Ecto neural progenitor cell (in vitro differentiated cells): ENCODE measurements around the gene TTC33.

Source experiments
- DNase-seq: peaks from one replicate; pipeline ENCODE4 v3.0.0-alpha.2; 2018; ENCODE audit warnings: low spot score

TTC33 gene

DNA sequence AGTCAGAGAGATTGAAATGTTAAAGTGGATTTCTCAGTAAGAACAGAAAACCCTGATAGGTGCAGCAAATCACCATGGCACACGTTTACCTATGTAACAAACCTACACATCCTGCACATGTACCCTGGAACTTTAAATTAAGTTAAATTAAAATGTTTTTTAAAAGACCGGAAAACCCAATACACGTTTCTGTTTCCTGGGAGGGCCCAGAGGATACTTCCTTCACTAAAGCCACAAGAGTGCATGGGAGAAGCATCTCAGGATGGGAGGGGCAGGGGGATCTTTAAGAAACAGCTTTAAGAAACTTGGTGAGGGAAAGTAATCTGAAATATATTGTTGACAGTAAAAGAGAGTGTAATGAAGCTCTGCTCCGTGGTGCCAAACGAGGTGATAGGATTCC, 240.8 kb downstream of the TTC33 start:
- no peak for DNase-seq

DNA sequence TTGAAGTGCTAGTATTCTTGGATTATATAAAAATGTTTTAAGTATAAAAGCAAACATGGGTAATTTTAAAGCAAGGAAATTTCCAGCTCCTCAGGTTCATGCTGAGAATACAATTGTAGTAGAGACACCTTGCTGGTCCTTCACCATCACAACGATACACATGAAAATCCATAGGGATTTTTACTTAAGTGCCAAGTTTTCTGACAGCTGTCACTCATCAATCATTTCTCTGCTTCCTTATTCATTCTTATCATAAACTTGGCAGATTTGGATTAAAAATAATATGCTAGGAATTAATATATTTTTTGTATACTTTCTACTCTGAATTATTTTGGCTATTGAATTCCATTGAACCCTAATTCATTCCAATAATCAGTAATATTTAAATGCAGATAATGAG, 244.0 kb downstream of the TTC33 start:
- DNase-seq, result no peak

DNA sequence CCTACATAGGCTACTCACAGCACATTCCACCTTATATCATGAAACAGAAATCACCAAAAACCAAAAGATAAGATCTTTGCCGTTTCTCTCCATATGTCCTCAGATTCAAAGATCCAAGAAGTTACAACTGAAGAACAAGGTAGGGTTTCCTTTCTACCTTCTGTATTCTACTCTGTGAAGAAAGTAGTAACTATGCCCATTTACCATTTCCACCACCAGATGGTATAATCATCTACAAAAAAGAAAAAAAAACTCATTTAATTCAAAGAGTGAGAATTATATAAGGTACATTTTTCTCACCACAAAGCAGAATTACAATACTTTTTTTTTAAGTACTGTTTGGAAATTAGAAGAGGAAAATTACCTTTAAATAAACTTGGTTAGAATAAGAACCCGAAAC, 248.7 kb downstream of the TTC33 start:
- no peak for DNase-seq

DNA sequence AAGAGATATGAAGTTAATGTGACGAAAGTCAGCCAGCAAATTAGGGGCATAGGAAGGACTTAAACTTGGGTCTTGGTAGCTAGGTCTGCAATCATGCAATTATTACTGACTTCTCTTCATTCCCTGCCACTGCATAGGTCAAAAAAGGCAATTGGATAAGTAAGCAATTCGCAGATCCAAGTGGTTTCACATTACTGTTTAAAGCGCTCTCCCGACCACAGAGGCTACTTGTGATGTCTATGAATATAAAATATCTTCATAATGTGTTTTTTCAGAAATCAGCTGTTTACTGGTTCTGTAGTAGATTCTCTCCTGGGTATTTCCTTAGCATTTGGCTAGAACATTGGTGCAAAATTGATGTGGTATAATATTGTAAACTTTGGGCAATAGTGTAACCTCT, 250.7 kb downstream of the TTC33 start:
- DNase-seq, result no peak

DNA sequence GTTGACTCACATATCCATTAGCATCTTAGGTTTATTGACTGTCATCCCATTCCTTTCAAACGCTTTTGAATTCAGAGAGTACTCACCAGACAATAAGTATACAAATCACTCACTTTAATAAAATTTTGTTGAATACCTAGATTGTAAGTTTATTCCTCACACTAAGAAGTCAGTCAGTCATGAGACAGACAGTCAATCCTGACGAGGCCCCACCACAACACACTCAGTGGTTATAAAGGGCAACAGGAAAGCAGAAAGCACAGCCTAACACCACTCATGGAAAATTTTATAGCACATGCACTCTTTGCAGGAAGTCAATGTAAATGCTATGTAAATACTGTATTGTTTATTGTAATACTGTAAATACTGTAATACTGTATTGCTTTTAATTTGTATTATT, 252.3 kb downstream of the TTC33 start:
- no peak for DNase-seq

DNA sequence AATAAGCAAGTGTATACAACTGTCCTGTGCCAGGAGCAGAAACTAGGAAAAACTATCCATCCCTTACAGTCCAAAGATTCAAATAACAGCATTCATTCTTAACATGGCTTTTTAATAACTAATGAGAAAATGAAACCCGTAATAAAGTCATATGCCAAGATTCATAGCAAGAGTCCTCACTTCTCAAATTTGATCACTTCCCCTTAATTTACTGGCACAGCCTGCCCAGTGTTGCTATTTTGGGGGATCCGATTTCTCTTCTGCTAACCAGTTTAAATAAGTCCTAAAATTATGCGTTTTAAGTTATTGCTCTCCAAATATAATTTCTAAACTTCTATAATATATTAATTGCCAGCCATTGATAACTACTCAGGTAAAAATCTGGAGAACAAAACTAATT, 253.0 kb downstream of the TTC33 start:
- no peak for DNase-seq

DNA sequence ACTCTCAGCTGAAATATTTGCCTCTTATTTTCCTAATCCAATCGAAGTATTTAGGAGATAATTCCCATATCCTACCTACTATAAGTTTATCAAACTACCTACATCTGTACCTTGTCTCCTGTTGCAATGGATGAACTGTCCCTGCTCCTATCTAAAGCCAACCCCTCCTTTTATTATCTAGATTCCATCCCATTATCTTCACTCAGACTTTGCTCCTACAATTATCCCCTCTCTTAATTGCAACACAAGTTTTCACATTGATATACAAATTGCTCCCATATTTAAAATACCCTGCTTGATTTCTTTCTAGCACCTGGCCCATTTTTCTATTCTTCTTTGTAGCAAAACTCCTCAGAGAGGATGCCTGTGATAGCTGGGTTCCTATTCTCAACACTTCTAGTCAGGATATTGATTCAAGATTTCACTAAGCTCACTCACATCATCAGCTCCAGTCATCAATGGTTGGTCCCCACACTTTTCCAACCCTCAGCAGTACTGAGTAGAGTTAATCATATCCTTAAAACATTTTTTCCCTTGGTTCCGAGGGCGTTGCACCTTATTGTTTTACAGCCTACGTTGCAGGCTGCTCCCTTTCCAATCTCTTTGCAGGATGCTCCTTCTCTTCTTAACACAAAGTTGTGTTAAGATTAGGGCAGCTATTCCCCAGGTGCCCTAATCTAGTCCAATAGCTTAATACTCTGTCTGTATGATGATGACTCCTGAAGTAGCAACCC, 253.9 kb downstream of the TTC33 start:
- no peak for DNase-seq

DNA sequence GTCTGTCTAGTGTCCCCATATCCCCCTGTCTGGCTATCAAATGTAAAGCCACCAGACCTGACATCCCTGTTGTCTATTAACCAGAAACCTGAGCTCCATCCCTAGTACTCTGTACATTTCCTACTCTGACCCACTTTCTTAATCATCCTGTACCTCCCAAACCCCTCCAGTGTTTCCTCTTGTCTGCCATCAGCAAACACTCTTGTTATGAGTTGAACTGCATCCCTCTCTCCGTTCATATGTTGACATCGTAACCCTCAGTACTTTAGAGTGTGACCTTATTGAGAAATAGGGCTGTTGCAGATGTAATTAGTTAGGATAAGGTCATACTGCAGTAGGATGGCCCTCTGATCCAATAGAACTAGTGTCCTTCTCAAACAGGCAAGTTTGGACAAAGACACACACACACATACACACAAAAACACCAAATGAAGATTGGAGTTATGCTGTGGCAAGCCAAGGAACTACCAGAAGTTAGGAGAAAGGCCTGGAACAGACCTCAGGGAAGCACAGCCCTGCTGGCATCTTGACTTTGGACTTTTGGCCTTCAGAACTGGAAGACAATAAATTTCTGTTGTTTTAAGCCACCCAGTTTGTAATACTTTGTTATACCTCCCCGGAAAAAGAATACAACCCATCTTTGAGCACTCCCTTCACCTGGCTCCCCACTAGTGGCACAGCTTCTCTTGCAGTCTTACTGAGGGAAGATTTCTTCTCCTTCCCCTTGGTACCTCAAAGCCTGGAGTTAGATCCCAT, 256.1 kb downstream of the TTC33 start:
- no peak for DNase-seq

DNA sequence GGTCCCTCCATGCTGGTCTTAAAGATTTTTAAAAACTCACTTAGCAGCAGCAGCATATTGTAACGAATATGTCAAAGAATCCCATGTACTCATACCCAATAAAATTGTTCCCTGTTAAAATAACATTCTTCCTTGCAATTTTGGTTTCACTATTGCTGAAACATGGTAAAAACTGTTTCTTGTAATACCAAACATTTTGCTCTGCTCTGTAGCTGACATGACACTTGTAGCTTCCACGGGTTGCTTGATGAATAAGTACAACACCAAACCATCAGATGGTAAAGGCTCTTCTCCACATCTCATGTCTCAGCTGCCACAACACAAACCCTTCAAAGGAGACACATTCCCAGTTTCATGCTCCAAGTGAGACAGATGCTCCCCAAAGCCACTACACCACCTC, 256.8 kb downstream of the TTC33 start:
- DNase-seq, result no peak

DNA sequence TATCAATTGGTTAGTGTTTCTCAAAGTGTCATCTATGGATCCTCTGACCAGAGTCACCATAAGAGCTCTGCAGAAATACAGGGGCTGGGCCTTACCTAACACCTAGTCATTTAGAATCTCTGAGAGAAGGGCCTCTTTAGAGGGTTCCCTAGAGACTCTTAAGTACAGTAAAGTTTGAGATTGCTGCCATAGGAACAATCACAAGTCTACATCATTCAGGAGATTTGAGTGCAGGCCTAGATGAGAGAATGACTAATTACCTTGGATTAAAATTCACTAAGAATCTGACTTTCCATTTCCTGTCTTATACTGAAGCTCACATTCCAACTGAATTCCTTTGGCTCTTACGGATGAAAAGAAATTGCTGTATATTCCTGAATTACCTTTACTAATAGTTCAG, 258.2 kb downstream of the TTC33 start:
- no peak for DNase-seq

DNA sequence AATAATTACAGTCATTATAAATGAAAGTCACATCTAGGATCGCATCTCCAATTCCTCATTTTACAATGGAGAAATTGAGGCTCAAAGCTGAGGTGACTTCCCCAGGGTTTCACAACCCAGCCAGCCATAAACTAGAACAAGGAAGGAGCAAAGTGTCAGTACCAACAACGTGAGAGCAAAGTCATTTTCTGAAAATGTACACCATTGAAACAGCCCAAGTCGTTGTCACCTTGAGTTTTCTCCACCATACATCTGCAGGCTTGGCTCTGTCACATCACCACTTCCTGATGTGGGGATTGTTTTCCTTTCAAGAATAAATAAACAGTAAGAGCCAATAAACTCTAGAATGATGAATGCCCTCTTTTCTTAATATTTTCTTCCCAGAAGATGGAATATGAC, 260.5 kb downstream of the TTC33 start:
- no peak for DNase-seq

DNA sequence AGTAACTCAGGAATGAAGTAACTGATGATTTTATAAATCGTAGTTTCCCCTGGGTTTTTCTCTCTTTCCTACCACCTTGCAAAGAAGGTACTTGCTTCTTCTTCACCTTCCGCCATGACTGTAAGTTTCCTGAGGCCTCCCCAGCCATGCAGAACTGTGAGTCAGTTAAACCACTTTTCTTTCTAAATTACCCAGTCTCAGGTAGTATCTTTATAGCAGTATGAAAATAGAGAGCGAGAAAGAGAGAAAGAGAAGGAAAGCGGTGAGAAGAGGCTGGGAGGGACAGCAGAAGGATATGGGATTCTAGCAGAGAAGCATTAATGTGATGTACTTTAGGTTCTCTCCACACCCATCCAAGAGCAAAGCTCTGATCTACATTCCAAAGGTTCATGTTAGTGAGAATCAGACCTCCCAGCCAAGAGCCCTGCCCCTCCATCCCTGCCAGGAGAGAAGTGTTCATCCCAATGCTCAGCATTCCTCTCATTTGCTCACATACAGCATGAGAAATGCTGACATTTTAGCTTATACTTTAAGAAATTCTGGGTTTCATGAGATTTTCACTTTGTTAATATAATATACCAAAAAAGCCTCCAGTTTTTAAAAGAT, 261.0 kb downstream of the TTC33 start:
- no peak for DNase-seq

DNA sequence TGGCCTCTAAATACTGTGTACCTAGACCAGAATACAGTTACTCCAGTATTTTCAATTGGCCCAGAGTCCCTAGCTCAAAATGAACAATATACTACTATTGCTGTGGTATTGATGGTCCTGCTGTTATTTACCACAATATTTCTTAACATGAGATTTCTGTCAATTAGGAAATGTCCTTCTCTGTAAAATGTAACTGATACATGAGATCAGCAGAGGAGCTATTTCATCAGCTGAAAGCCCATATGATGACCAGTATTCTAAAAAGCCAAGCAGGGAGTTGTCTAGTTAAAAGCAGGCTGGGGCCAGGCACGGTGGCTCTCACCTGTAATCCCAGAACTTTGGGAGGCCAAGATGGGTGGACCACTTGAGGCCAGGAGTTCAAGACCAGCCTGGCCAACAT, 263.7 kb downstream of the TTC33 start:
- no peak for DNase-seq

DNA sequence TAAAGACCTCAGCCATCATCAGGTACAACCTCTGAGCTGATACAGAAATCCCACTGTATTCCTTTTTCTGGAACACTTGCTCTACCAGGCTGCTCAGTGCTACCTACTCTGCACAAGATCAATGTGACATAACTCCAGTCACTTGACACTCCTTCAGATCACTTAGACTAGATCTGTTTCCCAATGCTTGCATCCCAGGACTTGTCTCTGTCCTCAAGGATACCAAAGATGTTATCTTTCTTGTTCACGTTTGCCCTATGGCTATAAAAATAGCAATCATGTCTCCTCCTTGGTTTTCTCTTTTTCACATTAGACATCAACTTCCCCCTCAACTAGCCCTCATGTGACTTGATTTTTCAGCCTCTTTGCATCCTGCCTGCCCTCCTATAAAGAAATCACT, 264.1 kb downstream of the TTC33 start:
- no peak for DNase-seq

DNA sequence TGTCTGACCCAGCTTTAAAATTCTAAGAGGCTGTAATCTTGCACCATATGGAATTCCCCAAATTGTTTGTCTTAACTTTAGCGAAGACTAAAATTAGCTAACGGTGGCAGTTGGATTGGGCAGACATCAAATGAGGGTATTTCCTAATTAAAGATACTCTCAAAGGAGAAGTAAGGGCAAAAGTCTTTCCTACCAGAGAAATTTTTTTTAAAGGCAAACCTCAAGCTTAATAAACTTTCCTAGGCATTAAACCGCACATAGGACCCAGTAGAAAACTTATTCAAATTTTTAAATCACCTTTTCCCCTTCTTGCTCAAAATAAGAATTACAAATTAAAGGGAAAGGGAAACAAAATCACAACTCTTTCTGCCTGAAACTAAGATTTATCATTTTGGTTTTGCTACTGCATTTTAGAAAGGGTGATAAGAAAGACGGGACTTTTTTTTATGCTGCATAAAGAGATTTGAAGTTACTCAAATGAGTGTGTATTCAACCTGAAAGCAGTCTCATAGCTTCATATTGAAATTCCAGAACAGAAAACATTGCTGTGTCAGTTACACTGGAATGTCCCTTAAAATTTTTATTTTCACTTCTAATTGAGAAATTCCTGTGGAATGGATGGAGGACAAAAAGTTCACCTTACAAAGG, 265.2 kb downstream of the TTC33 start:
- no peak for DNase-seq

DNA sequence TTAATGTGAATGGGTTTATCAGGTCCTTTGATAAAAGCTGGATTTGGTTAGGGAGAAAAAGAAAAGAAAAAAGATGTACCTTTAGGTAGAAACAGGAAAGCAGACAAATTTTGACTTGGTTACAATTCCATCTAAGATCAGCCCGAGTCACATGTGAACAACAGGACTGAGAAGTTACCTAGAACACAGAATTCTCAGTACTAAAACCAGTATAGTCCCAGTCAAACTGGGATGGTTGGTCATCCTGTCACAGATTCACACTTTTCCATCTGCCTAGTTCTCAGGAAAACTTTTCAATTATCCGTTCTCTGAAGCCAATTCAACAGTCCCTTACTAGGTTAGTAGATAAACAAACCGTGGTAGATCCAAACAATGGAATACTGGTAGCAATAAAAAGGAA, 266.3 kb downstream of the TTC33 start:
- DNase-seq, result no peak

DNA sequence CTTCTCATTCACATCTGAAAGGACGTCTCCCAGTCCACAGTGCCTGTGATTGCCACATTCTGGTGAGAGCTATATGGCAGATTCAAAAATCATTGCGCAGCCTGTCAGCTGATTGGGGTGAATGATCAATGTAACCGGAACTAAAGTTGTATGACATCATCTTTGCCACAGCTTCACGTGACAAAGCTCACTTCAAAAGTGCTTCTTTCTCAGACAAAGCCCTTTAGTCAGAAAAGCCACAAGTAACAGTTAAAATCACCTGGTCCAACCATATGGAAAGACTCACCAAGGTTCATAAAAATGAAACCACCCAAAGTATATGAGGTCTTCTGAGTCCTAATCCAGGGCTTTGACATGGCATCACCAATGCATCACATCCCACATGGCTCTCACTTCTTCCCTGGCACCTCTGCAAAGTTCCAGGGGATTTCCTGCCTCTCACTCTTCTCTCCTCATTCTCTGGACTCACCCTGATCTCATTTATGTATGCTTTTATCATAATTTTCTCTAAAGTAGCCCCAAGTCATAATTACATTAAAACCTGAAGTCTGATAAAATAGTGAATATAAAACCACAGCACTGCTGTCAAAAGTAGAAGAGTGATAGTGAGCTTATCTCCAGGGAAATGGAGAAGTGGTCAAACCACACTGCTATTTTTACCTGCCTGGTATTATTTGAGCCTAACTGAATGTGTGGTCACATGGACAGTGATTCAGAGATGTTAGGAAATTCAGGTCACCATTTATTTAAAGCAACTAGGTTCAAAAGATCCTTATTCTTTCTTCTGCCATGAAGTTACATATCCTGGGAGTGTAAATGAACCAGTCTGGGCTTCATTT, 269.1 kb downstream of the TTC33 start:
- DNase-seq, result no peak

DNA sequence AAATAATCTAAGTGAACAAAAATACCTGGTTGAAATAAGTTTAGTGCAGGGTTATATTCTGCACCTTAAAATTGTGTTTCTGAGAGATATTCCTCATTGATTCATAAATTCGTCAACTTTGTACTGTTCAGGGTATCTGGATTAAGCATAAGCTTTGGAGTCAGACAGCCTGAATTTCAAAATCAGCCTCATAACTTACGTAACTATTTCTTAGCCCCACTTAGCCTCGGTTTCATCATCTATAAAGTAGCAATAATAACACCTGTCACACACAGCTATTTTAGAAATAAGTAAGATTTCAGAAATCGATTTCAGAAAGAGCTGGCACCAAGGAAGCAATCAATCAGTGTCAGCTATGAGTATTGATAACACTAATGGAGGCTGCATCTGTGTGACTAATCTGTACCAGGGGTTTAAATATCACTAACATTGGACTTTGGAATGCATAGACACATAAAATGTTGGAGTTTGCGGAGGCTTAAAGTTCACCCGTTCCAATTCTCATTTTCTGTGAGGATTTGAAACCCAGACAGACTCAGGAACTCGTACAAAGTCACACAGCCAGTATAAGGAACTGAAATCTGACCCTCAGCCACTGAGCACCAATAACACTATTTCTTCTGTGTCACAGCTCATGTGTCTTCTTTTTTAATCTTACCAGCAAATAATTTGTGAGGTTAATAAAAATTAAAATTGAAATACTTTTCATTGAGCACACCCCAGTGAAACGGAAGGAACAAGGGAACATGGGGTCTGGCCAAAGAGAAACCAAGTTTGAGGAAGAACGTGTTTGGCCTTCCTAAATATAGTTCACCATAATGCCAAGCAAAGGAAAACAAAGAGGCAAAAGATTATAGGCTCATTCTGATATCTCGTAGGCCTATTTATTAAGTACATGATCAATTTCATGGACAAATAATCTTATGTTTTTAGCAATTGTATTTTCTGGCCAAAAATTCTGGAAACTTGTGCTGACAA, 270.5 kb downstream of the TTC33 start:
- no peak for DNase-seq

DNA sequence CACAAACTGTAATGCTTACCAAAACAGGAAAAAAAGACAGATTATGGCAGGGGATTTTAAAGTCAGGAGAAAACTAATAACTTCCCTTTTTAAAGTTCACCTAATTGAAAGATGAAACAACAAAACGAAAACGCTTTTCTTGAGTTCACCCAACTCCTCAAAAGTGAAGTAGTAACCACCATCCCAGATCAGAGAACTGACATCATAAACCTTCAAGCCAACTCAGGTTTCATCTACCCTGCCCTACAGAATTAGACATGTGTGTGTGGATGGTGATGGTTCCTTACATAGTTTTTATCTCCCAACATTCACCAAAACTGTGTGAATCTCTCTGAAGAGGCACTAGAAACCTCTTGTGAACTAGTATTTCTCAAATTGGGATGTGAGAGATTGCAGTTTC, 271.3 kb downstream of the TTC33 start:
- DNase-seq, result no peak

DNA sequence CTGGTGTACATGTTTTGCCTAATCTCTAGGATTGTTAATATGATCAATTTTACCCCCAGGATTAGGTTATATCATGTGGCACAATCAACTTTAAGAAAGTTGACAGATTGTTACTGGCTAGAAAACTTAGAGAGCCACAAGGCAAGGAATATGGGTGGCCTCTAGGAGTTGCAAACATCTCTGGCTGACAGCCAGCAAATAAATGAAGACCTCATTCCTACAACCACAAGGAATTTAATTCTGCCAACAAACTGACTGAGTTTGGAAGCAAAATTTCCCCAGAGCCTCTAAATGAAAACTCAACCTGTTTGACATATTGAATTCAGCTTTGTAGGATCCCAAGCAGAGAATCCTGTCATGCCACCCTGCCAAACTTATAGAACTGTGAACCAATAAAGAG, 272.4 kb downstream of the TTC33 start:
- DNase-seq, result no peak

DNA sequence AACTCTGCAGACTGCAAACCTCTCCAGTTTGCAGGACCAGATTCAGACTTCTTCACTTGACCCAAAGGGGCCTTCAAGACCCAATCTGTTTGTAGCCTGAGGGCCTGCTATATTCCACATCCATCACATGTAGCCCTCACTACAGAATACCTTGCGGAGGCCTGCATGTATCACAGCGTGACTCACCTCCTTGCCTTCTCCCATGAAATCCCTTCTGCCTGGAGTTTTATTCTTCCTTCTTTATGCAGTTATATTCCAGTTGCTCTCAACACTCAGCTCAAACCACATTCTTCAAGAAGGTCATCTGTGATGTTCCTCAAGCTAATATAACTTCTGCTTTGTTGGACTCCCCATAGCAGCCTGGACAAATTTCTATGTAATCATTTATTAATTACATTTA, 274.5 kb downstream of the TTC33 start:
- no peak for DNase-seq
